Measurements from ENCODE around the gene BOK.
"Not testable (repeated sequence)": the region's sequence is repeated elsewhere in the genome, so short reads cannot be mapped to it uniquely, and the experiment has no call there.

The BOK gene

DNA sequence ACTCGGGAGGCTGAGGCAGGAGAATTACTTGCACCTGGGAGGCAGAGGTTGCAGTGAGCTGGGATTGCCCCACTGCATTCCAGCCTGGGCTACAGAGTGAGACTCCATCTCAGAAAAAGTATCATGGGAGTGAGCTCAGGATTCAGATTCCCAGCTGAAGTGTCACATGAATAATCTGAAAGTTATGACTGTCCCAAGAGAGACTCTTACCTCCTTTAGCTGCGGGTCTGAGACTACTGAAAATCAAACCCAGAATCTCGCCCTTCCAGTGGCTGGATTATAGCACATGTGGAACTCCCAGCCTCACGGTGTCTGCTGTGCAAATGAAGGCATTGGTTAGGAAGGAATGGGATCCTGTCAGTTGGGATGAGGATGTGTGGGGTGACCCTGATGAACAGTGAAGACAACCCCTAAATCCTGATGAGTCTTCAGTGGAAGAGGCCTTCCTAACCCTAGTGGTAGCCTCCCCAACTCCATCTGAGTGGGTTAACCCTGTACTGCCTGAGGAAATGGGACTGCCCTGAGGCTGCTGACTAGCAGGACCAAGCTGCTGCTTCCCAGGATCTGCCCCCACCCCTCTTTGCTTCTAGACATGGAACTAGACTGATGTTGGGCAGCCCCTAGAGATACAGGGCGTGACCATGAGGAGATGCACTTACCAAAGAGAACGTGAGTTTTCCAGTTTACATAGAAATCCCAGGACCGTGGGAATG is 16.5 kb downstream of the BOK start:
- no peak for DNase-seq

DNA sequence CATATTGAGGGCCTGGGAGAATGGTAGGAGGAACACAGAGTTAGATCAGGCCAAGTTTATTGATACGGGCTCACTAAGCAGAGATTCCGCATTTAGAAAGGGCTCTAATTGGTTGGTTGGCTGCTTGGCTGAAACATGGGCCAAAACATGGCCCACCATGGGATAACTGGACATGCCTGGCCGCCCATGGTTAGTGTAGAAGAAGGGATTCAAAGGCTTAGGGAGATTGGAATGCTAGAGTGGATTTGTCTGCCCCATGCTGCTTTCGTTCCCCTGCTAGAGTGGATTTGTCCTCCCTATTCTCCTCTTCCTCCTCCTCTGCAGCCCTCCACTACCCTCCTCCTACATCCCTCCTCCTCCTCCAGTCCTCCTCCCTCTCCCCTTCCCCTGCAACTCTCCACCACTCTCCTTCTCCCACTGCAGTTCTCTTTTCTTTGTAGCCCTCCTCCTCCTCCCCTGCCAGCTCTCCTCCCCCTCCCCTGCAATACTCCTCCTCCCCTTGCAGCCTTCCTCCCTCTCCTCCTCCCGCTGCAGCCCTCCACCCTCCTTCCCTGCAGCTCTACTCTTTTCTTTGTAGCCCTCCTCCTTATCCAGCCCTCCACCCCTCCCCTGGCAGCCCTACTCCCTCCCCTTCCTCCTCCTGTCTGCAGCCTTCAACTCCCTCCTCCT is 17.2 kb downstream of the BOK start:
- no peak for DNase-seq

DNA sequence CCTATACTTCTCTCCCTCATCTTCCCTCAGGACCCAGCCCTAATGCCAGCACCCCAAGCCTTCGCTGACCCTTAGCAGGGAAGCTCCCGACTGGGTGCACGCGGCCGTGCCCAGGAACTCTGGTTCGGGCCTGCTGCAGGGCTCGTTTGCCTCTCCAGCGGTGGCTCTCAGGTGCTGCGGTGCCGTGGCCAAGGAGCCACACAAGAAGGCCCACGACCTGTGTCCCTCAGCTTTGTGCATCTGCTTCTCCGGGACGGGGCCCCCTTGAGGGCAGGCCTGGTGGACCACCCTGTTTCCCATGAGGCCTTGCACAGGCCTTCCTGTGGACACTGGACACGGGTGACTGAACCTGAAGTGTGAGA is 17.7 kb downstream of the BOK start:
- DNase-seq: no peak

DNA sequence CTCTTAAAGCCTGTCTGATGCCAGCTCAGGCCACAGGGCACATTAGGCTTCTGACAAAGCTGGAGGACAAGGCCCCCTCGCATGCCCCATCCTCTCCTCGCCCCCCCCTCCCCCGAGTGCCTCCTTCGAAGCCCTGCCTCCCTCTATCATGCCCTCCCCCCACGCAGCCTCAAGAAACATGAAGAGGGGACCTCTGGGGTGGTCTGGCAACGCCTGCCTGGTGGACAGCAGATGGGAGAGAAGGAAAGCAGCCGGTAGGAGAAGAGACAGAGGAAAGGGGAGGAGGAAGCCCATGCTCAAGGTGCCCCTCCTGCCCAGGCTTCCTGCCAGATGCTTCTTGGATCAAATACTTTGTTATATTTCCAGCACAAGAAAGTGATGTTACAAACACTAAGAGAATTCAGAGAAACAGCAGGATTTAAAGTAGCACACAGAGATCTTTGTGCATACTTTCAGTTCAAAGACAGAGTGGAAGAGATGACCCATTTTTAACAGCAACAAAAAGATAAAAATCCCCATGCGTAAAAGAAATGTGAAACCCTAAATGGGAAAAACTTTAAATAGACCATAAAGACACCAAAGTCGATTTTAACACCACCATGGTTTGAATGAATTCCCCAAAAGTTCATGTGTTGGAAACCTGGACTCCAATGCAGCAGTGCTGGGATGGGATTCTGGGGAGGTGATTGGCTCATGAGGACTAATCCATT is 19.0 kb downstream of the BOK start:
- no peak for DNase-seq

DNA sequence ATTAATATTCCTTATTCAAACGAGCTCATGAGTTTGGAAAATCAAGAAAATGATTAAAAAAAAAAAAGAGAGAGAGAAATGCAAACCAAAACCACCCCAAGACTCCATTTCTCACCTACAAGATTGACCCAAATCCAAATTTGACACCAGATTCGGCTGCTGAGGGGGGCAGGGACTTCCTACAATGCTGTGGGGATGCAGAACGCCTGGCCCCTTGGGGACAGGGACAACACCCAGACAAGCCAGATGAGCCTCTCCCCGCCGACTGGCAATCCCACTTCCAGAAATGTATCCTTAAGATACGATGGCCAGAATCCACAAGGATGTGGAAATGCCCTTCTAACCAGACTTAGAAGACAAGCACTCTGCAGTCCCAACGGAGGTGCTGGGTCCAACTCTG is 20.7 kb downstream of the BOK start:
- no peak for DNase-seq

DNA sequence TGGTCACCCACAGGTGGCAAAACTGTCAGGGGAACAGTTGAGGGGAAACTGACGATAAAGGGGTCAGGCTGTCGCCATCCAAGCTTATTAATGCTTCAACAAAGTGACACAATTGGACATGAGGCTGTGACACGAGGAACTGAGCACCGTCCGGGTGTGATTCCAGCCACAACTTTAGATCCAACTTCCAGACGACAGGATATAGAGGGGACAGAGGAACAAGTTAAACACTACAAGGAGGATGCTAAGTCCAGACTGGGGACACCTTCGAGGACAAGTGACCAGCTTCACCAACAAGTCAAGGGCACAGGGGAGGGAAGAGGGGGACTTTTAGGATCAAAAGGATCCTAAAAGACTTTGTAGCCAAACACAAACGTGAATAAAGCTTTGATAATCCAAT is 23.8 kb downstream of the BOK start:
- no peak for DNase-seq

DNA sequence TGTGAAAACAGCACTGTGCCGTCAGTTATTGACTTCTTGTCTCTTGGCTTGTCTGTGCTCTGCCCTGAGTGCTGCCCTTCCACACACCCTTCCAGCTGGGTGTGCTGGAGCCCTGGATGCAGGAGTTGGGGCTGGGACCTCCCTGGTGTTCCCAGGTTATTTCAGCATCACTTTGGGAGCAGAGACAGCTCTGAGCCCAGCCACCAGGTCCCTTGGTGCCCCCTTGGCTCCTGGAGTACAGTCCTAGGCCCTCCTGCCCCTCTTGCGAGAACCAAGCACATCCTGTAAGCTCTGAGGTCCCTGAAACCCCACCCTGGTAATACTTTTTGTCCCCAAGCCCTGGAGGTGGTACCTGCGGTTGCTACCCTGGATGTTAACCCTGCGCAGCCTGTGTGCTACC is 24.3 kb downstream of the BOK start:
- DNase-seq: no peak

DNA sequence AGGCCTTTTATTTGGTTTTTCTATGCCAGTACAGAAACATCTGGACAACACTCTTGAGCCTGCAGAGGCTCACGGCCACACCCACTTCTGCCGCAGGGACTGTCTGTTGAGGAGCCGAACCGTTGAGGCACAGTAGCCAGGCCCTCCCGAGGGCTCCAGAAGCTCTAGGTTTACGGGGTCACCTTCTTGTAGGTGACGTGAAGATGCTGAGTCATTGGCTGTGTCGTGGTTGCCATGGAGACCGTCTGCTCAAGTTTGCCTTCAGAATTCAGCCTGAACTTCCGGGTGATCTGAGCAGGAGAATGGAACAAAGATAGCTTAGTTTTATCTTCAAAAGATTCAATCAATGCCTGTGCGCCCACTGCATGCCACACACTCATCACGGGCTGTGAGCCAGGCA is 25.9 kb downstream of the BOK start:
- no peak for DNase-seq

DNA sequence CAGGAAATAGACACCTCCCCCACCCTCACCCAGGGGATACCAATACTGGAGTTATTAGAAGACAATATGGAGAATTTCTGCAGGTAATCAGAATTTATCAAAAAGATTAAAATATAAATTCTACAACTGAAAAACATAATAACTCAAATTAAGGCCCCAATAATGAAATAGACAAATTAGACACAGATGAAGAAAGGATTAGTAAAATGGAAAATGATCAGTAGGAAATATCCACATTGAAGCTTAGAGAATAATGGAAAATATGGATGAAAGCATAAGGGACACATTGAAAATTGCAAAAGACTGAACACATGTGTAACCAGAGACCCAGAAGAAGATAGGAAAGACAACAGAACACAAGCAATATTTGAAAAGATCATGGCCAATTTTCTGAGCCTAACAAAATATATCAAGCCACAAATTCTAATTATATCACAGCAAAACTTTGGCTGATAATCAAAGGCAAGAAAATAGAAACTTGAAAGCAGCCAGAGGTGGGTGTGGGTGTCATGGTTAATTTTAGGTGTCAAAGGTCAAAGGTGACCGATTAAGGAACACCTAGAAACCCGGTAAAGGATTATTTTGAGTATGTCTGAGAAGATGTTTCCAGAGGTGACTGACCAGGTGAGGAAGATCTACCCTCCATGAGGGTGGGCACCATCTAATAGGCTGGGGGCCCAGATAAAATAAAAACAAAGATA is 28.2 kb downstream of the BOK start:
- no peak for DNase-seq

DNA sequence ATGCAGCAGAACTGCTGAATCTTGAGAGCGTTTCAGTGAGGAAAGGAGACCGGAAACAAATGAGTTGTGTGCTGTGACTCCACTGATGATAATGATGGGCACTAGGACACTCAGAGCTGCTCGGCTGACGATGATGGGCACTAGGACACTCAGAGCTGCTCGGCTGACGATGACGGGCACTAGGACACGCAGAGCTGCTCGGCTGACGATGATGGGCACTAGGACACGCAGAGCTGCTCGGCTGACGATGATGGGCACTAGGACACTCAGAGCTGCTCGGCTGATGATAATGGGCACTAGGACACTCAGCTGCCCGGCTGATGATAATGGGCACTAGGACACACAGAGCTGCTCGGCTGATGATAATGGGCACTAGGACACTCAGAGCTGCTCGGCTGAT is 31.3 kb downstream of the BOK start:
- DNase-seq: not testable (repeated sequence)

DNA sequence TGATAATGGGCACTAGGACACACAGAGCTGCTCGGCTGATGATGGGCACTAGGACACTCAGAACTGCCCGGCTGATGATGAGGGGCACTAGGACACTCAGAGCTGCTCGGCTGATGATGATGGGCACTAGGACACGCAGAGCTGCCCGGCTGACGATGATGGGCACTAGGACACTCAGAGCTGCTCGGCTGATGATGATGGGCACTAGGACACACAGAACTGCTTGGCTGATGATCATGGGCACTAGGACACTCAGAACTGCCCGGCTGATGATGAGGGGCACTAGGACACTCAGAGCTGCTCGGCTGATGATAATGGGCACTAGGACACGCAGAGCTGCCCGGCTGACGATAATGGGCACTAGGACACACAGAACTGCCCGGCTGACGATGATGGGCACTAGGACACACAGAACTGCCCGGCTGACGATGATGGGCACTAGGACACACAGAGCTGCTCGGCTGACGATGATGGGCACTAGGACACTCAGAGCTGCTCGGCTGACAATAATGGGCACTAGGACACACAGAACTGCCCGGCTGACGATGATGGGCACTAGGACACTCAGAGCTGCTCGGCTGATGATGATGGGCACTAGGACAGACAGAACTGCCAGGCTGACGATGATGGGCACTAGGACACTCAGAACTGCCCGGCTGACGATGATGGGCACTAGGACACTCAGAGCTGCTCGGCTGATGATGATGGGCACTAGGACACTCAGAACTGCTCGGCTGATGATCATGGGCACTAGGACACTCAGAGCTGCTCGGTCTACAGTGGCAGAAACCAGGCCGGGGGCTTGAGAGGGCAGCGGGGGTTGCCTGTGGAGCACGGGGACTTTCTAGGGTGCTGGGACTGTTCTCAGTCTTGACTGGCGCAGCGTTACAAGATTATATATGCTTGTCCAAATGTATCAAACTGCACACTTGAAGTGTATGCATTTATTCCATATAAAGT is 32.2 kb downstream of the BOK start:
- DNase-seq: not testable (repeated sequence)

DNA sequence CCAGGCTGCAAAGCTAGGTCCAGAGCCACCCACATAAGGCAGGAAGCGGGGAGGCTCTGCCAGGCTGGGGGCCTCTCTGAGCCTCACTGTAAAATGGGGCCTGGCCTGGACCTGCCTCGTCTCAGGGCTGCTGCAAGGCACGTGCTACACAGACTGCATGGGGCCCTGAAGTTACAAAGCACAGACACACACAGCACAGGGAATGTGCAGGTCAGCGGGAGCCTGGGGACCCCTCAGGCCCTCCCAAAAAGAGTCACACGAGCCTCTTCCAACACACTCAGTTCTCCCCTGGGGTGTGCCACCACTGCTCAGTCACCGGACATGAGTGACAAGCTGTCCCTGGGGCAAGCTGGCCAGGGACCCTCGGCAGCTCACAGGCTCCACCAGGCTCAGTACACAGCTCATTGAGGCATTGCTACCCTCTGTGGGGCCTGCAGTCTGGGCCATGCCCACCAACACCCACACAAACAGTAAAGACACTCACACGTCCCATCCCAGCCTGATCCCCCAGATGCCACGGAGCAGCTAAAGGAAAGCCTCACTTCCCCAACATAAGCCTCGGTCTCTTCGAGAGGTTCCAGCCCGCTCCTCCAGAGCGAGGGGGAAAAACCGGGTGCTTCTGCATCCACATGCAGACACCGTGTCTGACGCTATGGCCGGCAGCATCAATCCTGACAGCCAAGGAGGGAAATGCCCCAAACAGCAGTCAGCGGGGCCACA is 33.7 kb downstream of the BOK start:
- no peak for DNase-seq

DNA sequence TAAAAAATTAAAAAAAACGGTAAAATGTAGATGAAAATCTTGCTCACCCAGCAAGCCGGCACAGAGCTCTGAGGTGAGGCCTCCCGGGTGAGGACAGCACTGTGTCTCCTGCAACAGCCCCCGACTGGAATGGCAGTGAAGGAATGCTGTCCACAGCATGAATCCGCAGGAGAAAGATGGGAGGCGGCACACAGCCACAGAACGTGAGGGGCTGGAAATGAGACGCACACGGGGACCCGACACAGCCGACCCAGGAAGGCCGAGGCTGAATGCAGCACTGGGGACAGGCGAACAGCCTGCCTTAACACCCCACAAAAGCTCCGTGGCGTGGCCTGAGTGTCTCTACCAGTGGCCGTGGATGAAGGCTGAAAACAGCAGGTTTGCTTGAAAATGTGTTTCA is 34.7 kb downstream of the BOK start:
- no peak for DNase-seq

DNA sequence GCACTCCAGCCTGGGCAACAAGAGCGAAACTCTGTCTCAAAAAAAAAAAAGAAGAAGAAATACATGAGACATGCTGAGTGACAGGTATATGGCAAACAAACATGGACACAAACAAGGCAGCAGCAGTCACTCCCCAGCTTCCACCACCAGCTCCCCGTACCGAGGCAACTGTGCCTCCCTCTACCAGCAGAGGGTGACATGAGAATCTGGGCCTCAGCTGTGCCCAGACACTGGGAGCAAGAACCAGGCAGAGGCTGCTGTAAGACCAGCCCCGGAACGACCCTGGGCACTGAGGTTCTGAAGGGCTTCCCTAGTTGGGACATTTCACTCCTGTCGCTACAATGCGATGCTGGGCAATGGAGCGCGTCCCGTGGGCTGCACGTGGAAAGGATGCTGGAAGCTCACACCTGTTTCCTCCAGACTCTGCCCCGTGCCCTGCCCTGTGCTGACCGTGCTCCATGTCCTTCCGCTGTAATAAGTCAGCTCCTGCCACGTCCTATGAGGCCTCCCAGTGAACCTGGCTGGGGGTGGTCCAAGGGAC is 37.1 kb downstream of the BOK start:
- no peak for DNase-seq

DNA sequence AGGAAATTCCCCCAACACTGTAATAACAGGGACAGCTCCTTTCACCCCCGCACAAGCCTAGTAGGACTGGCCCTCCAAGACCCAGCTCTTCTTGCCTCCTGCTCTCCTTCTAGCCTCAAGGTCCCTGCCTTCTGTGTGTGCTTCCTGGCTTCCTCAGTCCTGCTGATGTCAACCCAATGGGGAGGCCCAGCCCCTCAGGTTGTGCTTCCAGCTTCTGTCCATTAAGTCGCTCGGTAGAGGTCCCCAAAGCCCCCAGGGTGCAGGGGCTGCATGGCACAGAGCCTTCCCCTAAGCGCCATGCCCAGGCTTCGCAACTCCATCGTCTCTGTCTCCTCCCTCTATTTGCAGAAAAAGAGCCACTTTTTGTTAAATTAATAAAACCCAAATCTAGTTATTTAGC is 39.0 kb downstream of the BOK start:
- DNase-seq: no peak

DNA sequence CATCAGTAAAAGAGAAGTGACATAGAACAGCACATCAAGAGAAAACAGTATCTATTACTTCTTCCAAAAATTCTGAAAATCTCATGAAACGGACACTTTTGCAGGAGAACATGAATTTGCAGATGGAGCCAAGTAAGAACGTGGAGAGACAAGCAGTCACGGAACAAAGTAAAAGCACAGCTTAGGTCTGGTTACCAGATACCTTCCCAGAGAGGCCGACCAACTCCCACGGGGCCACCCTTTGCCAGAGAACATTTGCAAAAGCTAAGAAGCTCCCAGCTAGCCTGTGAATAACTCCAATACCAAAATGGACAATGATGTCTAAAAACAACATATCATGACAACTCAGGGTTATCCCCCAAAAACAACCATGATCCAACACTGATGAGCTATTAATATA is 39.5 kb downstream of the BOK start:
- DNase-seq: no peak

DNA sequence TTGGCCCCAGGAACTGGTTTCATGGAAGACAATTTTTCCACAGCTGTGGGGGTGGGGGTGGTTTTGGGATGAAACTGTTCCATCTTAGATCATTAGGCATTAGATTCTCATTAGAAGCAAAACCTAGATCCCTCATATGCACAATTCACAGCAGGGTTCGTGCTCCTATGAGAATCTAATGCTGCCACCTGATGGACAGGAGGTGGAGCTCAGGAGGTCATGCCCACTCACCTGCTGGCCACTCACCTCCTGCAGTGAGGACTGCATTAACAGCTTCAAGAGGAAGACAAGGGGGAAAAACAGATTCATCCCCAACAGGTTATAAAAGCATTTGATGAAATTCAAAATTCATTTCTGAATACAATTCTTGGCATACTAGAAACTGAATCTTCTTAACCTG is 39.9 kb downstream of the BOK start:
- no peak for DNase-seq

DNA sequence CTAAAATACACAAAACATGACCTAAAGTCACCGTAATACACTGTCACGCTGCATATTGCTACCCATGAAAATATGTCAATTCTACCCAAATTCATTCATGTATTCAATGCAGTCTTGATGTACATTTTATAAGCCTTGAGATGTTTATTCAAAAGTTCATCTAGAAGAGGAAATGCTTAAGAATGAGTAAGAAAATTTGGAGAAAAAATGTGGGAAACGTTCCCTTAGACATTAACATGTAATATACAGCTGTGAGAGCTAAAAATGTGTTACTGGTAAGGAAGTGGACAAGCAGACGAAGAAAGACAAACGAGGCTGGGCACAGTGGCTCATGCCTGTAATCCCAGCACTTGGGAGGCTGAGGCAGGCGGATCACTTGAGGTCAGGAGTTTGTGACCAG is 41.1 kb downstream of the BOK start:
- DNase-seq: no peak

DNA sequence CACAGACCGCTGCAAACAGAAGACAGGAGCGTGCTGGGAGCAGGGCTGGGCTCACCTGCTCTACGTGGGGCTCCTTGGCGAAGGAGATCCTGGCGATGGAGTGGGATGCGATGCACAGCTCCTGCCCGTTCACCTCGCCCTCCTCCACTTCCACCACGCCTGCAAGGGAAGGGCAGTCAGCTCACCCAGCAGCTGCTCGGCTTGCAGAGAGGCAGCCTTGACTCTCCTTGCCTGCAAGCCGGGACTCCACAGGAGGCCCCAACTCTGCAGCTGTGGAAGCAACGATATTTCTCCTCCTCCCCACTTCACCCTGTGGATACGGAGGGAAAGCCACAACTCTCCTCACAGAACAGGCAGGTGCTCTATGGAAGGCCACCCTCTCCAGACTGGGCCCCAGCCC is 43.3 kb downstream of the BOK start:
- DNase-seq: no peak

DNA sequence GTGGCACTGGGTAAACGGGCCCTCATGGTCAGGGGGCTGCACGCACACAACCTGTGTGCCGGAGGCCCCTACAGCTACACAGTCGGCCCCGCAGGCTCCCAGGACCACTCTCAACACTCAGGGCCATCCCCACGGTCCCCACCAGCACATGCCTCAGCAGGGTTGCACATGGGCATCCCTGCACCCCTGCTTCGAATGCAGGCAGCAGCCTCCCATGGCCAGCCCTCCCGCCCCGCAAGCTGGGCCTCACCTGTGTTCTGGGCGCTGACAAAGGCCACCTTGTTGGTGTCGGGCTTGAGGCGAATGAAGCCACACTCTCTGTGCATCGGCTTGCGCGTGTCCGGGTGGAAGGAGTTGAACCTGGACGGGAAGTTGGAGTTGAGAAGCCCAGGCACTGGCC is 44.2 kb downstream of the BOK start:
- no peak for DNase-seq

DNA sequence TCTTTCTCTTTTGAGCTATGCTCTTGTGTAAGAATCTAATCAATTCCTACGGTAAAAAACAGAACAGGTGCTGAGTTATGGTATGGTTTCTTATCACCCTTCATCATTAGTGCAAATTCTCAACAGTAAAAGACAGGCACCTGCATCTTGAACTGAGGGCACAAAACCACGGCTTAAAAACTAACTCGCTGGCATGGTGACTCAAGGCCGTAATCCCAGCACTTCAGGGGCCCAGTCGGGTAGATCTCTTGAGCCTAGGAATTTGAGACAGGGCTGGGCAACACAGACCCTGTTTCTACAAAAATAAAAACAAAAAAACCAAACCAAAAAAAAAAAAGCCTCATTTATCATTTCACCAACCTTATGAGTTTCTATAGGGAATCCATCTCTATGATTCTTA is 45.1 kb downstream of the BOK start:
- no peak for DNase-seq

DNA sequence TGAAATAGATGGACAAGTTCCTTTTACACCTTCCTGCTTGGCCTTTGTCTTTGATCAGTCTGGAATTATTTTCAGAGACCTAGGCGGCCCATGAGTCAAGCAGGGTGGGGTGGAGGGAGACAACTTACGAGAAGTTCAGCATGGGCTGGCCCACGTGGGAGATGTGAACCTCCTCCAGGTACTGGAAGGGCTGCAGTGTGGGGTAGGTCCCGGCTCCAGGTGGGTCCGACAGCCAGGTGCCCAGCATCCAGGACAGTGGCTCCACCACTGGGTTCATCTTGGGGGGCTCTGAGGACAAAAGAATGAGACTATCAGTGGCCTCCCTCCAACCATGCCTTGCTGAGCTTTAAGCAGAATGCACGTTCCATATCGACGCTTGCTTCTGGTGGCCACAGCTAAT is 47.6 kb downstream of the BOK start:
- no peak for DNase-seq

Measured in kidney glomerular epithelial cell (primary cell).